Activated B cell treated with CpG ODN at 0.5 μM for 24 hours (primary cell): Measurements from ENCODE around the gene CORT. TPM values are rescaled to one million over a fixed set of nuclear protein-coding genes. Genes with fewer than 3 reads are reported as not detected.
A peak's percentile ranks its signal among the peaks of the same experiment; 100 is the strongest.

Source experiments
- ATAC-seq: fragments of 200-7000 bp; cut with Tn5 transposase; one replicate; pipeline ENCODE4 v1.10.0; 2021; ENCODE audit warnings: low read depth, mild to moderate bottlenecking, moderate library complexity
- CTCF ChIA-PET: fragments of 350-600 bp; sonication (Branson Sonifier 250); formaldehyde crosslinking; loops from one replicate; lab custom pipeline; 2021; ENCODE audit warnings: antibody characterized with exemption; lab: Charles Lee
- POLR2A ChIA-PET: fragments of 350-600 bp; sonication (Branson Sonifier 250); formaldehyde crosslinking; loops from one replicate; lab custom pipeline; 2021; ENCODE audit warnings: antibody characterized with exemption; lab: Charles Lee
- DNase-seq: peaks from one replicate; pipeline ENCODE4 v3.0.0; 2022
- H3K27ac Mint-ChIP-seq: one replicate; pipeline ENCODE4 v1.8.0; 2020; ENCODE audit warnings: mixed read lengths
- H3K27me3 Mint-ChIP-seq: one replicate; pipeline ENCODE4 v1.8.0; 2021; ENCODE audit warnings: mixed read lengths
- H3K36me3 Mint-ChIP-seq: one replicate; pipeline ENCODE4 v1.8.0; 2021; ENCODE audit warnings: low read depth, mixed read lengths
- H3K4me1 Mint-ChIP-seq: one replicate; pipeline ENCODE4 v1.8.0; 2021; ENCODE audit warnings: mixed read lengths
- H3K4me3 Mint-ChIP-seq: one replicate; pipeline ENCODE4 v1.8.0; 2020; ENCODE audit warnings: mild to moderate bottlenecking, mixed read lengths
- H3K9me3 Mint-ChIP-seq: one replicate; pipeline ENCODE4 v1.8.0; 2020; ENCODE audit warnings: mixed read lengths
- CTCF ChIP-seq: fragments of 200-600 bp; IDR thresholded peaks from one replicate; pipeline ENCODE4 v1.8.0; 2022; ENCODE audit warnings: antibody characterized with exemption, mild to moderate bottlenecking
- intact Hi-C: fragments of 100-400 bp; cut with micrococcal nuclease; formaldehyde crosslinking; loops from one replicate; pipeline ENCODE4 v1.15.1; 2024
- total RNA-seq: library from RNA; stranded (reverse); gene quantifications from 2 replicates; pipeline ENCODE4 v1.2.3, GENCODE V29; 2022

CORT gene
- total RNA-seq, 1 donor from 2014 or later: 0.49 TPM

GRCh38 chr1:10475510-10475909 lies 25.7 kb downstream of the CORT start:
- Mint-ChIP-seq H3K36me3 (peaks cover 10% of the 10 kb centered on the region), H3K4me3 (peak overlapping the region; percentile 95), H3K4me1 (peaks cover 49% of the 10 kb centered on the region), H3K9me3 (no peaks in the 10 kb centered on the region), H3K27ac (peak overlapping the region; percentile 86), H3K27me3 (no peaks in the 10 kb centered on the region)
- intact Hi-C loops: loop anchor here (10.0 kb wide), 1 partner anchor 1329 kb away; the partner anchor contains the start of genes CLCN6 and MTHFR
- ATAC-seq (no peak), DNase-seq (no peak)
- no peak for TF ChIP-seq CTCF
- ChIA-PET CTCF (no interaction called here), POLR2A (interaction anchor here (0.5 to 1.5 kb wide), 4 partner anchors 17 to 1602 kb away, joined by 3 to 6 read pairs (median 4); partner anchors contain the start of gene CENPS)

GRCh38 chr1:10479296-10479695 lies 29.5 kb downstream of the CORT start:
- Mint-ChIP-seq H3K36me3 (peaks cover 11% of the 10 kb centered on the region), H3K9me3 (no peaks in the 10 kb centered on the region), H3K4me1 (peaks cover 20% of the 10 kb centered on the region), H3K27ac (no peak overlapping the region), H3K4me3 (no peak overlapping the region), H3K27me3 (no peaks in the 10 kb centered on the region)
- POLR2A ChIA-PET: no interaction called here
- ATAC-seq: no peak
- CTCF ChIA-PET: no interaction called here
- no peak for DNase-seq
- intact Hi-C loops: loop anchor here (10.0 kb wide), 1 partner anchor 1326 kb away; the partner anchor contains the start of genes CLCN6 and MTHFR
- TF ChIP-seq CTCF: no peak

DNA sequence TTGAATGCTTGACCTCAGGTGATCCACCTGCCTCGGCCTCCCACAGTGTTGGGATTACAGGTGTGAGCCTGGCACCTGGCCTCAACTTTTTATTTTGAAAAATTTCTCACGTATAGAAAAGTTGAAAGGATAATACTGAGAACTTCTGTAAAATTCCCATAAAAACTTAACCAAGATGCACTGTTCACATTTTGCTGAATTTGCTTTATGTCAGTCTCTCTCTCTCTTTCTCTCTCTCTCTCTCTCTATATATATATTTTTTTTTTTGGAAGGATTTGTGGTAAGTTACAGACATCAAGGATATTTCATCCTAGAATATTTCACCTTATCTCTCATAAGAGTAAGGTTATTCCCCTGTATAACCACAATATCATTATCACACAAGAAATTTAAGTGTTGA lies 30.8 kb downstream of the CORT start:
- Mint-ChIP-seq H3K4me3 (no peak overlapping the region), H3K4me1 (peaks cover 12% of the 10 kb centered on the region), H3K36me3 (peaks cover 14% of the 10 kb centered on the region), H3K27ac (no peak overlapping the region), H3K9me3 (no peaks in the 10 kb centered on the region), H3K27me3 (no peaks in the 10 kb centered on the region)
- no peak for DNase-seq
- no peak for ATAC-seq
- TF ChIP-seq CTCF: no peak
- intact Hi-C loops: no loop called here
- CTCF ChIA-PET: no interaction called here
- POLR2A ChIA-PET: no interaction called here

- Mint-ChIP-seq H3K27me3 (no peaks in the 10 kb centered on the region), H3K4me3 (no peak overlapping the region), H3K9me3 (no peaks in the 10 kb centered on the region), H3K4me1 (peaks cover under 1% of the 10 kb centered on the region), H3K27ac (no peak overlapping the region), H3K36me3 (peaks cover 23% of the 10 kb centered on the region)
- TF ChIP-seq CTCF: no peak
- ChIA-PET POLR2A (no interaction called here), CTCF (no interaction called here)
- ATAC-seq: no peak
- intact Hi-C loops: no loop called here
- DNase-seq: no peak
Observed at GRCh38 chr1:10484521-10484920, 34.7 kb downstream of the CORT start.

GRCh38 chr1:10489291-10490055 lies 39.6 kb downstream of the CORT start:
- no peaks in the 10 kb centered on the region for H3K27me3 Mint-ChIP-seq
- POLR2A ChIA-PET: interaction anchor here (0.5 kb wide), 1 partner anchor 1421 kb away, joined by 13 read pairs; no protein-coding TSS in a partner anchor
- ATAC-seq: no peak

More at GRCh38 chr1:10489291-10490055, 39.6 kb downstream of the CORT start:
- no peak overlapping the region for H3K27ac Mint-ChIP-seq
- DNase-seq: no peak
- CTCF ChIA-PET: no interaction called here
- H3K4me3 Mint-ChIP-seq: no peak overlapping the region
- intact Hi-C loops: no loop called here
- no peaks in the 10 kb centered on the region for H3K9me3 Mint-ChIP-seq
- TF ChIP-seq CTCF: no peak
- H3K36me3 Mint-ChIP-seq: peaks cover 20% of the 10 kb centered on the region
- H3K4me1 Mint-ChIP-seq: peaks cover 2% of the 10 kb centered on the region
